ENCODE data around the gene TBX21. TPM values are rescaled to one million over a fixed set of nuclear protein-coding genes. Genes with fewer than 3 reads are reported as not detected.

The TBX21 gene
- total and polyA plus RNA-seq, 10 of the 15 experiments (the other 5 are each of a cell fraction or from before 2014, with no cell fraction given) = 0.63 to 9.6 (median 5.0) TPM

GRCh38 chr17:47685556-47686275 is 47.3 kb upstream of the TBX21 start:
- Histone ChIP-seq H3K36me3 (ENCODE audit: control insufficient read depth in 2 of 2, insufficient read depth in 2 of 2, low read length in 1 of 2) (peaks cover 13 to 27% of the 10 kb centered on the region in 2 experiments), H3K79me2 (ENCODE audit: control insufficient read depth, insufficient read depth, low read length) (no peaks in the 10 kb centered on the region), H3K4me3 (no peak overlapping the region), H4K20me1 (ENCODE audit: control insufficient read depth, insufficient read depth) (no peaks in the 10 kb centered on the region; the same call in 1 of the 2 replicates), H2AFZ (ENCODE audit: control insufficient read depth, low read depth, low read length) (no peak overlapping the region), H3K27ac (ENCODE audit: control insufficient read depth, insufficient read depth) (no peak overlapping the region), H3K9ac (ENCODE audit: control insufficient read depth, insufficient read depth, low read length) (no peak overlapping the region), H3K4me1 (ENCODE audit: control insufficient read depth, insufficient read depth, low read length) (no peaks in the 10 kb centered on the region), H3K9me3 (replicated peaks; ENCODE audit: control insufficient read depth, insufficient read depth, low read length) (no peaks in the 10 kb centered on the region), H3K4me2 (ENCODE audit: control insufficient read depth, insufficient read depth) (no peak overlapping the region), H3K27me3 (replicated peaks in 1 of 2; ENCODE audit: control insufficient read depth in 2 of 2, insufficient read depth in 2 of 2, low read length in 1 of 2) (no peaks in the 10 kb centered on the region)
- in situ Hi-C loops (cut with MboI) = no loop called here
- ATAC-seq (no peak), FAIRE-seq (no peak), DNase-seq (ENCODE audit: low read depth, low spot score) (no peak)
- SMC1A ChIA-PET (ENCODE audit: uncharacterized antibody, unreplicated experiment) = no interaction called here
- RAD21 ChIA-PET (ENCODE audit: unreplicated experiment) = no interaction called here
- 89% methylated on average over 4 of the region's 4 CpGs for WGBS (ENCODE audit: insufficient coverage, insufficient replicate concordance, low lambda C conversion rate, missing lambda C conversion rate)
- no peak for TF ChIP-seq FOXK2 (IDR thresholded peaks at IDR 0.05)
- no peak for TF ChIP-seq CREM (IDR thresholded peaks at IDR 0.05; ENCODE audit: low read depth)
- TF ChIP-seq GABPA (IDR thresholded peaks at IDR 0.05; ENCODE audit: low read depth) = no peak
- TF ChIP-seq, protein P1, sequence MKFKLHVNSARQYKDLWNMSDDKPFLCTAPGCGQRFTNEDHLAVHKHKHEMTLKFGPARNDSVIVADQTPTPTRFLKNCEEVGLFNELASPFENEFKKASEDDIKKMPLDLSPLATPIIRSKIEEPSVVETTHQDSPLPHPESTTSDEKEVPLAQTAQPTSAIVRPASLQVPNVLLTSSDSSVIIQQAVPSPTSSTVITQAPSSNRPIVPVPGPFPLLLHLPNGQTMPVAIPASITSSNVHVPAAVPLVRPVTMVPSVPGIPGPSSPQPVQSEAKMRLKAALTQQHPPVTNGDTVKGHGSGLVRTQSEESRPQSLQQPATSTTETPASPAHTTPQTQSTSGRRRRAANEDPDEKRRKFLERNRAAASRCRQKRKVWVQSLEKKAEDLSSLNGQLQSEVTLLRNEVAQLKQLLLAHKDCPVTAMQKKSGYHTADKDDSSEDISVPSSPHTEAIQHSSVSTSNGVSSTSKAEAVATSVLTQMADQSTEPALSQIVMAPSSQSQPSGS (IDR thresholded peaks at IDR 0.05; ENCODE audit: low read length) = 0 out of 2 replicates have a peak, but pooled peaks have one; percentile 1
- TF ChIP-seq CREB1 (IDR thresholded peaks at IDR 0.05; ENCODE audit: low read depth) = no peak
- TF ChIP-seq NFYB (IDR thresholded peaks at IDR 0.05; ENCODE audit: insufficient read depth, low read depth, low read length) = no peak
- TF ChIP-seq RAD51 (IDR thresholded peaks at IDR 0.05) = no peak
- TF ChIP-seq BCL11A (IDR thresholded peaks at IDR 0.05; ENCODE audit: low read depth, low read length) = no peak
- no peak for TF ChIP-seq ZNF384 (IDR thresholded peaks at IDR 0.05; ENCODE audit: borderline replicate concordance, low read depth, low read length)
- POLR2A ChIA-PET = no interaction called here
- BruUV-seq (replicated peaks) = no TSS peak
- CTCF ChIA-PET = no interaction called here
- intact Hi-C loops (cut with micrococcal nuclease; ENCODE audit: unreplicated experiment) = no loop called here

All from GM12878 (cell line).